Measurements from ENCODE around the gene ORMDL1.

Gene ORMDL1

DNA sequence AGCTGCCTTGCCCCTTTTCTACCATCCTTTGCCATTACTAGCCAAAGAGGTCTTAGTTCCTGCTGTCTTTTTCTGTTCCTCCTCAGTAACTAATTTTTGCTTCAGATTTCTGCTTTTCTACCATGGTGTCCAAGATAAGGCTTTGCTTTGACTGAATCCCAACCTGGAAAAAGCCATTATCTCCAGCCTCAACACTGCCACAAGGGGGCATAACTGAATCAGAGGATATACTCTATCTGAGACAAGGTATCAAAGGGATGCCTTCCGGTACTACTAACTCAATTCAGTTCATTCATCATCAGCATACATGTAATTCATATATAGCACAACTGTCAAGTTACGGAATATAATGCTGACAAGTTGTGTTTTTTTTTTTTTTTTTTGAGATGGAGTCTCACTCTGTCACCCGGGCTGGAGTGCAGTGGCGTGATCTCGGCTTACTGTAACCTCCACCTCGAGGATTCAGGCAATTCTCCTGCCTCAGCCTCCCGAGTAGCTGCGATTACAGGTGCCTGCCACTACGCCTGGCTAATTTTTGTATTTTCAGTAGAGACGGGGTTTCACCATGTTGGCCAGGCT, 33.0 kb downstream of the ORMDL1 start:
- DNase-seq (ENCODE audit: low read depth), result no peak
- TF ChIP-seq CTCF (IDR thresholded peaks at IDR 0.05; ENCODE audit: low read depth, low read length, missing control alignments), result peak; percentile 61
- H3K4me3 ChIP-seq (ENCODE audit: low read depth, low read length), result no peak overlapping the region

GRCh38 chr2:189729430-189729829, 54.7 kb downstream of the ORMDL1 start:
- no peak for DNase-seq (ENCODE audit: low read depth)
- no peak for TF ChIP-seq CTCF (IDR thresholded peaks at IDR 0.05; ENCODE audit: low read depth, low read length, missing control alignments)
- no peak overlapping the region for H3K4me3 ChIP-seq (ENCODE audit: low read depth, low read length)

GRCh38 chr2:189726849-189727248, 57.3 kb downstream of the ORMDL1 start:
- no peak overlapping the region for H3K4me3 ChIP-seq (ENCODE audit: low read depth, low read length)
- no peak for TF ChIP-seq CTCF (IDR thresholded peaks at IDR 0.05; ENCODE audit: low read depth, low read length, missing control alignments)
- no peak for DNase-seq (ENCODE audit: low read depth)

- no peak overlapping the region for H3K4me3 ChIP-seq (ENCODE audit: low read depth, low read length)
- no peak for TF ChIP-seq CTCF (IDR thresholded peaks at IDR 0.05; ENCODE audit: low read depth, low read length, missing control alignments)
- no peak for DNase-seq (ENCODE audit: low read depth)
Observed at GRCh38 chr2:189726271-189726670, 57.9 kb downstream of the ORMDL1 start.

DNA sequence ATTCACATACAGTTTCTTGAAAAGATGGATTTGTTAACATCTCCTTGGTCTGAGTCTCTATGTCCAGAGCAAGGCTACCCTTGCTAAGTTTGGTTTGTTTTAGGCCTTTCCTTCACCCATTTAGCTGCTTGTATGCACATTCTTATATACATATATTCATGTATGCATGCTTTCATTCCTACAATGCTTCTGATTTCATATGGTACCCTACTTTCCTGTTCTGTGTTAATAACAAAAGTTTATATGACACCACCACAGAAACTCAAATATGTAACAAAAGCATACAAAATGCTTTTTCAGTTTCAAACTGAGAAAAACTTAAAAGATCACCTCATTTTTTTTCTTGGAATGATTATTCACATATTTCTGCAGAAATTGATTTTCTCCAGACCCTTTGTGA, 60.9 kb downstream of the ORMDL1 start:
- DNase-seq (ENCODE audit: low read depth), result no peak
- no peak overlapping the region for H3K4me3 ChIP-seq (ENCODE audit: low read depth, low read length)
- no peak for TF ChIP-seq CTCF (IDR thresholded peaks at IDR 0.05; ENCODE audit: low read depth, low read length, missing control alignments)

Measured in GM12864 (cell line).